Tibial nerve (tissue), 4 donors: ENCODE data around the gene TBC1D9.

Experiments used
- CTCF ChIP-seq, 5 experiments: fragments of 200-600 bp in 3 of 5; fragments of 450-650 bp in 2 of 5; sonication (generic) in 3 of 5; IDR thresholded peaks; one replicate each; pipeline ENCODE4 v1.5.1; 2016 to 2019; ENCODE audit warnings: antibody characterized with exemption in 5 of 5, mild to moderate bottlenecking in 3 of 5, moderate library complexity in 2 of 5
- EP300 ChIP-seq, 2 donors: sonication (generic); formaldehyde crosslinking; IDR thresholded peaks; one replicate each; pipeline ENCODE4 v1.6.1; 2017; ENCODE audit warnings: antibody characterized with exemption in 2 of 2, mild to moderate bottlenecking in 1 of 2
- POLR2A ChIP-seq, 2 donors: fragments of 450-650 bp; IDR thresholded peaks; one replicate each; pipeline ENCODE4 v1.6.1; 2017; ENCODE audit warnings: antibody characterized with exemption in 2 of 2, mild to moderate bottlenecking in 2 of 2, moderate library complexity in 2 of 2

- TF ChIP-seq CTCF (IDR thresholded peaks at IDR 0.05) = no peak
- TF ChIP-seq POLR2A (IDR thresholded peaks at IDR 0.05) = no peak
- no peak for TF ChIP-seq EP300 (IDR thresholded peaks at IDR 0.05)
These were observed 107.4 kb downstream of the TBC1D9 start for GRCh38 chr4:140648716-140649308.
